GM12801 (cell line): Measurements from ENCODE around the gene KIFC3.

ENCODE experiments used
- TF ChIP-seq, protein P1 (sequence below): IDR thresholded peaks from one replicate; pipeline ENCODE4 v1.5.1; 2011; ENCODE audit warnings: control low read depth; ENCODE audit not compliant: insufficient read length; ENCODE audit errors: extremely low read depth

The KIFC3 gene

DNA sequence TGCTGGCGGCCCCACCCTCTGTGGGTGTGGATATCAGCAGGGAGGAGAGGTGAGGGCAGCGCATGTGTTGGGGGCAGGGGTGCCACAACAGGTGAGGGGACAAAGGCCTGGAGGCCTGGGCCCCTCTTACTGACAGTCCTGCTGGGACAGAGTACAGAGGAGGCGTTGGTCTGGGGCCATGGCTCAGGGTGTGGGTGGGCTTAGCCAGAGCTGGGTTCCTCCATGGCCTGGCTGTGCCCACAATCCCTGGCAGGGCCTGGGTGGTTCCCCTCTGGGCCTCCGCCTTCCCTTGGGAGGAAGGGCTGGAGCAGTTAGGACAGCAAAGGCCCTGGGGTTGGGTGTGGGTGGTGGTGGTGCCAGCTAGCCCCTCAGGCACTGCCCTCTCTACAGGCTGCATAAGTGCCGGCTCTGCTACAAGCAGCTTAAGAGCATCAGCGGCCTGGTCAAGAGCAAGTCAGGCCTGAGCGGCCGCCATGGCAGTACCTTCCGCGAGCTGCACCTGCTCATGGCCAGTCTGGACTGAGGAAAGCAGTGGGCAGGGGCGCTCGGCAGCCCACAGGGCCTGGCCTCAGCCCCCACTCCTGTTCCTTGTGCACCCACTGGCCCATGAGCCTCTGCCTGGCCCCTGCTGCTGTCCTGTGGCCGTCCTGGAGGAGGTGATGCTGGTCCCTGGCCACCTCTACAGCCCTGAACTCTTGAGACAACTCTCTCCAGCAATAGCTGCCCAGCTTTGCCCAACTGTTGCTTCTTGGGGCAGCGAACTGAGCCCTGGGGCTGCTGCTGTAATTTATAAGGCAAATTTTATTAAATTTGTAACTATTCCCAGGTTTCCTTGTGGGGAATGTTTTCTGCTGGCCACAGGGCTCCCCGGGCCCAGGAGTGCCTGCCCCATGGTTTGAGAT is 45.6 kb downstream of the KIFC3 start:
- TF ChIP-seq, protein P1, sequence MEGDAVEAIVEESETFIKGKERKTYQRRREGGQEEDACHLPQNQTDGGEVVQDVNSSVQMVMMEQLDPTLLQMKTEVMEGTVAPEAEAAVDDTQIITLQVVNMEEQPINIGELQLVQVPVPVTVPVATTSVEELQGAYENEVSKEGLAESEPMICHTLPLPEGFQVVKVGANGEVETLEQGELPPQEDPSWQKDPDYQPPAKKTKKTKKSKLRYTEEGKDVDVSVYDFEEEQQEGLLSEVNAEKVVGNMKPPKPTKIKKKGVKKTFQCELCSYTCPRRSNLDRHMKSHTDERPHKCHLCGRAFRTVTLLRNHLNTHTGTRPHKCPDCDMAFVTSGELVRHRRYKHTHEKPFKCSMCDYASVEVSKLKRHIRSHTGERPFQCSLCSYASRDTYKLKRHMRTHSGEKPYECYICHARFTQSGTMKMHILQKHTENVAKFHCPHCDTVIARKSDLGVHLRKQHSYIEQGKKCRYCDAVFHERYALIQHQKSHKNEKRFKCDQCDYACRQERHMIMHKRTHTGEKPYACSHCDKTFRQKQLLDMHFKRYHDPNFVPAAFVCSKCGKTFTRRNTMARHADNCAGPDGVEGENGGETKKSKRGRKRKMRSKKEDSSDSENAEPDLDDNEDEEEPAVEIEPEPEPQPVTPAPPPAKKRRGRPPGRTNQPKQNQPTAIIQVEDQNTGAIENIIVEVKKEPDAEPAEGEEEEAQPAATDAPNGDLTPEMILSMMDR = no peak

DNA sequence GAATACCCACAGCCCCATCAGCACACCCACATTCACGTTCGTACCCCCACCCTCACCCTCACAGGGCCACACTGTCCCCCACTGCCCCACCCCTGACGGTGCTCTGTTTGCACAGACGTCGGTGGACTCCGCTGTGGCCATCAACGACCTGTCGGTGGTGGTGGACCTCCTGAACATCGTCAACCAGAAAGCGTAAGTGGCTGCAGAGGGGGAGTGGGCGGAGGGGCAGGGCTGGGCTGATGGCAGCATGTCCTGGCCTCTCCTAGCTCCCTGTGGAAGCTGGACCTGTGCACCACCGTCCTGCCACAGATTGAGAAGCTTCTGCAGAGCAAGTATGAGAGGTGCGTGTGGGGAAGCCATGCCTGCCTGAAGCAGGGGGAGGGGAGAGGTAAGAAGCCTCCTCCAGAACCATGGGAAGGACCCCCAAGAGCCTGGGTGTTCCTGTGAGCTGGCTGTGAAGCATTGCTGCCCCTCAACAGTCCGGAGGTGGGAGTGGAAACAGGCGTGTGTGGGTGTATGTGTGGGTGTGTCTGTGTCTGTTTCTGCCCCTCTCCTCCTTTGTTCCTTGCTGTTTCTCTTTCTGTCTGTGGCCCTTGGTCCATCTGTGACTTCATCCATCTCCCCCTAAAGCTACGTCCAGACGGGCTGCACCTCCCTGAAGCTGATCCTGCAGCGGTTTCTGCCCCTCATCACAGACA is 46.4 kb downstream of the KIFC3 start:
- TF ChIP-seq, protein P1 = no peak

DNA sequence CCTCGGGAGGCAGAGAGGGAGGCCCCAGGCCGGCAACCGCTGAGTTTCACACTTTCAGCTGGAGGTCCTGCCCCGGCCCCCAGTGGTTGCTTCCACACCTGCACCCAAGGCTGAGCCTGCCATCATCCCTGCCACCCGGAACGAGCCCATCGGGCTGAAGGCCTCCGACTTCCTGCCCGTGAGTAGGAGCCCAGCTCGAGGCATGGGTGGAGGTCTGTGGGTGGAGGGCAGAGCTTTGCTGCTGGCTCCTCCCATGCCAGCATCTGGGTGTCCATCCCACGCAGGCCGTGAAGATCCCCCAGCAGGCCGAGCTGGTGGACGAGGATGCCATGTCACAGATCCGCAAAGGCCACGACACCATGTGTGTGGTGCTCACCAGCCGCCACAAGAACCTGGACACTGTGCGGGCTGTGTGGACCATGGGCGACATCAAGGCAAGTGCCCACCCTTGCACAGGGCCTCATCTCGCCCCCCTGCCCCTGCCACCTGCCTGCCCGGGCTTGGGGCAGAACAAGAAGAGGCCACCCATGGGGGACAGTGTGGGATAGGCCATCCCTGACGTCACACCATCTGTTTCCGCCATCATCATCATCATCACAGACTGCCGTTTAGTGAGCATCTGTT is 47.1 kb downstream of the KIFC3 start:
- TF ChIP-seq, protein P1 = no peak

DNA sequence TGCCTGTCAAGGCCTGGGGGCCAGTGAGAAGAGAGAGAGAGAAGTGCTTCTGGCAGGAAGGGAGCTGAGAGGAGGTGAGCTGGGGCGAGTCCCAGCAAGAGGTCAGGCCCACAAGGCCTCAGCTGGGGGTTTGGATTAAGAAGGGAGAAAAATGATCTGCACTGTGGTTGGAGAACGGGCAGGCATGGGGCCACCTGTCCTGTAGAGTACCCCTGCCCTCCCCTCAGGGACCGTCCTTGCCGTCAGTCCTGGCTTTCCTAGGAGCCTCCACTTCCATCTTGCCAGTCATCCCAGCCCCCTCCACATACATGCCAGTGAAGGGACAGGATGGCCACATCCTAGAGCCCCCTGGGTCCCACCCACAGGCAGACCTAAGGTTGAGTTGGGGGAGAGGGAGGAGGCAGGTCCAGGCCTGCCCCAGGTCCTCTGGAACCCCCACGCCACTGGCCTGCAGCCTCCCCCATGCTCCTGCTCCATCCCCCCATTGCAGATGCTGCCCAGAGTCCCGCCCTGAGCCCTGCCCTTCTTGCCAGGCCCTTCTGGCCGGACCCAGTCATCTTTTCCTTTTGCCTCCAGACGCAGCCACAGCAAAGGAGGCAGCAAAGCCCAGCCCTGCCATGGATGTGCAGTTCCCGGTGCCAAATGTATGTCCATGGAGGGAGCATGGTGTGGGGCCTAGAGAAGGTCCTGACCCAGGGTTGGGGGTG is 47.8 kb downstream of the KIFC3 start:
- TF ChIP-seq, protein P1 = no peak

DNA sequence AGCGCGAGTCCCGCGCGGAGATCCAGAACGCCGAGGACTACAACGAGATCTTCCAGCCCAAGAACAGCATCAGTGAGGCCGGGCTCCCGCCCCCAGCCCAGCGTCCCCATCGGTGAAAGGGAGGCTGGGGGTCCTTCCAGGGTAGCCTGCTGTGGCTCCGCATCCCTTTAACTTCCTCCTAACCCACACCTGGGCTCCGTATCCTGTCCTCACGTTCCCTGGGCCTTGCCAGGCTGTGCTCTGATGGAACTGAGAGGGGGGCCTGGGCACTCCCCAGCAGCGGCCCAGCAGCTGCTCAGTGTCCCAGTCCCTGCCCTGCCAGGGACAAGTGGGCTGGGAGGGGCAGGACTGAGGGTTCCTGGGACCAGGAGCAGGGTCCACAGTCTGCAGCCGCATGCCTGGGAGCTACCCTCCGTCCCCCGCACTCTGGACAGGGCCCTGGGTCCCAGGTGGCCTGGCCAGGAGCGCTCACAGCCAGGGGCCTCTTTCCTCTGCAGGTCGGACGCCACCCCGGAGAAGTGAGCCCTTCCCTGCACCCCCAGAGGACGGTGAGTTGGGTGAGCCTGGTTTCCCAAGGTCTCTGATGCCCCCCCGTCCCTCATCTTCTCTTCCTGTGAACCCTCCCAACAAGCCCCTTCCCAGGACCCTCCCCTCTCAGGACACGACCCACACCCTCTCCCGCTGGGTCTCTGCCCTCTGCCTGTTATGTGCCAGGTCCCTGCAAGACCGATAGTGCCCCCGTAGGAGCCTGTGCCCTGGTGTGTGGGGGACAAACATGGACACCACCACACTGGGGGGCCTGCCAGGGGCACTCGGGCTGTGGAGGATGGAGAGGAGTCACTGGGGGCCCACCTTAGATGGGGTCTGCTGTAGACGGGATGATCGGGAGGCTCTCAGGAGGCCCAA is 48.6 kb downstream of the KIFC3 start:
- TF ChIP-seq, protein P1 = no peak

DNA sequence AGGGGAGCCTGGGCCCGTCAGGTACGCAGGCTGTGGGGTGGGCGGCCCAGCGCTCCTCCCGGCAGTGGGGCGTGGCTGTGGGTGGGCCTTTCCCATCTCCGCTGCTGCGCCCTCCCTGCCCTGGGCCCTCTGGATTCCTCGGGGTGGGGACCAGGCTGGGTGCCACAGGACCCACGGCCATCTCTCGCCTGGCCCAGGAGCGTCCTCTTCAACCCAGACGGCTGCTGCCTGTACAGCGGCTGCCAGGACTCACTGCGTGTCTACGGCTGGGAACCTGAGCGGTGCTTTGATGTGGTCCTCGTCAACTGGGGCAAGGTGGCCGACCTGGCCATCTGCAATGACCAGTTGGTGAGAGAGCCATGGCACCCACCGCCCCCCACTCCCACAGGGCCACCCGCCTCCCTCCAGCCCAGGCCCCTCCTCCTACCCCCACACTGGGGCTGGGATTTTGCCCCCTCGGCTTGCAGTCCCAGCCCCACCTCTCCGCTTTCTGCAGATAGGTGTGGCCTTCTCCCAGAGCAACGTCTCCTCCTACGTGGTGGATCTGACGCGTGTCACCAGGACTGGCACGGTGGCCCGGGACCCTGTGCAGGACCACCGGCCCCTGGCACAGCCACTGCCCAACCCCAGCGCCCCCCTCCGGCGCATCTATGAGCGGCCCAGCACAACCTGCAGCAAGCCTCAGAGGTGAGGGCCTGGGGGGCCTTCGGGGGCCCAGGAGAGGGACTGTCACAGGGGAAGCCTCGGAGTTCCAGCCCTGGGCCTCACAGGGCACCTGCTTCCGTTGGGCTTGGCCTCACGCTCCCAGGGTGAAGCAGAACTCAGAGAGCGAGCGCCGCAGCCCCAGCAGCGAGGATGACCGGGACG is 49.5 kb downstream of the KIFC3 start:
- TF ChIP-seq, protein P1 = no peak
